Measurements from ENCODE around the gene CEBPA.

- TF ChIP-seq, protein P1, sequence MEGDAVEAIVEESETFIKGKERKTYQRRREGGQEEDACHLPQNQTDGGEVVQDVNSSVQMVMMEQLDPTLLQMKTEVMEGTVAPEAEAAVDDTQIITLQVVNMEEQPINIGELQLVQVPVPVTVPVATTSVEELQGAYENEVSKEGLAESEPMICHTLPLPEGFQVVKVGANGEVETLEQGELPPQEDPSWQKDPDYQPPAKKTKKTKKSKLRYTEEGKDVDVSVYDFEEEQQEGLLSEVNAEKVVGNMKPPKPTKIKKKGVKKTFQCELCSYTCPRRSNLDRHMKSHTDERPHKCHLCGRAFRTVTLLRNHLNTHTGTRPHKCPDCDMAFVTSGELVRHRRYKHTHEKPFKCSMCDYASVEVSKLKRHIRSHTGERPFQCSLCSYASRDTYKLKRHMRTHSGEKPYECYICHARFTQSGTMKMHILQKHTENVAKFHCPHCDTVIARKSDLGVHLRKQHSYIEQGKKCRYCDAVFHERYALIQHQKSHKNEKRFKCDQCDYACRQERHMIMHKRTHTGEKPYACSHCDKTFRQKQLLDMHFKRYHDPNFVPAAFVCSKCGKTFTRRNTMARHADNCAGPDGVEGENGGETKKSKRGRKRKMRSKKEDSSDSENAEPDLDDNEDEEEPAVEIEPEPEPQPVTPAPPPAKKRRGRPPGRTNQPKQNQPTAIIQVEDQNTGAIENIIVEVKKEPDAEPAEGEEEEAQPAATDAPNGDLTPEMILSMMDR (IDR thresholded peaks at IDR 0.05; ENCODE audit: low read depth, low read length), result no peak
- TF ChIP-seq EZH2phosphoT487 (IDR thresholded peaks at IDR 0.05; ENCODE audit: low read depth), result no peak
These were observed 9.6 kb downstream of the CEBPA start for GRCh38 chr19:33292595-33293254.
